Measurements from ENCODE around the gene CPZ.

The CPZ gene

DNA sequence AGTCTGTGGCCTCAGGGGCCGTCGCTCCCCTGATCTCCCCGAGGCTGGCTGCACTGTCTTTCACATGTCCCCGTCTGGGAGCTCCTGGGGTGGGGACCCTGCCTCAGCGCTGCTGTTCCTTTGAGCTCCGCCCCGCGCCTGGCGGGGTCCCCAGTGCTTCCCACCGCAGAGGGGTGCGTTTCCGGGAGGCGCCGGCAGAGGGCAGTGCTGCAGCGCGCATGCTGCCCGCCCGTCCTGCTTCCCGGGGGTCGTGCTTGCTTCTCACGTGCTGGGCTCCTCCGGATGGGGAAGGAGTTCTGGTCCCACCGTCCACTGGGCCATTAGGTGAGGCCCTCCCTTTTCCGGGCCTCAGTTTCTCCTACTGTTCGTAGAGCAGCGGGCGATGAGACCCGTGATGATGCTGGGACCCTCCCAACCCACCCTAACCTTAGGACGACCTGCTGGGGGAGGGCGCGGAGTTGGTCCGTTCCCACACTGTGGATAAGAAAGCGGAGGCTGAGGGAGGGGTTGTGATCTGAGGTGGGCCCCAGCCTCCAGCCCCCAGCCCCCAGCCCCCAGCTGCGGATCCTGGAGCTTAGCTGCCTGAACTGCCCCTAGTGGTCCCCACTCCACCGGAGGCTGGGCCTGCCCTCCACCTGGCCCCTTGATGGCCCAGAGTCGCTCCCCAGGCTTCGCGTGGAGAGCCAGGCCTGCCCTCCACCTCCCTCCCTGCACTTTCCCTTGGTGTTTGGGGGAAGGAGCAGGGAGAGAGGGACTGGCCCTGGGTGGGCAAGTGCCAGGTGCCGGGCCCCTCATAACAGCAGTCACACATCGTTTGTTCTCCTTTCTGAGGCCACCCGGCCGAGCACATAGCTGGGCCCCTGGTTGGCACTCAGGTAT is 15.3 kb downstream of the CPZ start:
- in situ Hi-C loops (cut with MboI; ENCODE audit: low sequenced_read_pairs) = loop anchor here (25.0 kb wide), 1 partner anchor 304 kb away; no protein-coding TSS in a partner anchor

DNA sequence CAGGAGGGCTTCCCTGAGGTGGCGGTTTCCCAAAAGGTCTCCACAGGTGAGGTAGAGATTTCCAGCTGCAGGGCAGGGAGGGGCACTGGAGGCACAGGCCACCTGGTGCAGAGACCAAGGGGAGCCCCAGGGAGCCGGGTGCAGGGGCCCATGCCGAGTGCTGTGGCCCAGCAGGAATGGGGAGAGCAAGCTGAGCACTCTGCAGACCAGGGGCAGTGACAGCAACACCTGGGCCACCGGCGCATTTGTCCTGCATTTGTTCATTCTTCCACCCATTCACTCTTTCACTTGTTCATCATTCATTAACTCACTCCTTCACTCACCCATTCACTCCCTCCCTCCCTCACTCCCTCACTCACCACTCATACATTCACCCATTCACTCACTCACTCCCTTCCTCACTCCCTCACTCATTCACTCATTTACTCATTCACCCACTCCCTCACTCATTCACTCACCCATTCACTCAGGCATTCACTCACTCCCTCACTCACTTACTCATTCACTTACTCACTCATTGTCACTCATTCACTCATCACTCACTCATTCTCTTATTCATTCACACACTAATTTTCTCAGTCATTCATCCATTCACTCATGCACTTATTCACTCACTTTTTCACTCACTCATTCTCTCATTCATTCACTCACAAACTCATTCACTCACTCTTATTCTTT is 16.3 kb downstream of the CPZ start:
- in situ Hi-C loops (cut with MboI; ENCODE audit: low sequenced_read_pairs) = loop anchor here (25.0 kb wide), 1 partner anchor 303 kb away; no protein-coding TSS in a partner anchor

DNA sequence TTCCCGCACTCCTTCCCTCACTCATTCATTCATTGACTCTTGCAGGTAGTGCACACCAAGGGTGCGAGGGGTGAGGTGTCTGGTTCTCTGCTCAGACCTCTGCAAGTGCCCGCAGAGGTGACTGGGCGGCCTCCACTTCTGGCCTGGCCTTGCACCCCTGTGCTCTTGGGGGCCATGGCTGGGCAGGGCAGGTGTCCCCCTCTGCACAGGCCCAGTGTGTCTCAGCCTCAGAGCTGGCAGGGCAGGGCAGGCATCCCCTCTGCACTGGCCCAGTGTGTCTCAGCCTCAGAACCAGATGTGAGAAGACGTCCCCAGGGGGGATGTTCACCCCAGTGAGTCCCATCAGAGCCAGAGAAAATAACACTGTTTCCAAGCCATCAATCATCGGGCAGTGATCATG is 16.8 kb downstream of the CPZ start:
- in situ Hi-C loops (cut with MboI; ENCODE audit: low sequenced_read_pairs) = loop anchor here (25.0 kb wide), 1 partner anchor 303 kb away; no protein-coding TSS in a partner anchor

DNA sequence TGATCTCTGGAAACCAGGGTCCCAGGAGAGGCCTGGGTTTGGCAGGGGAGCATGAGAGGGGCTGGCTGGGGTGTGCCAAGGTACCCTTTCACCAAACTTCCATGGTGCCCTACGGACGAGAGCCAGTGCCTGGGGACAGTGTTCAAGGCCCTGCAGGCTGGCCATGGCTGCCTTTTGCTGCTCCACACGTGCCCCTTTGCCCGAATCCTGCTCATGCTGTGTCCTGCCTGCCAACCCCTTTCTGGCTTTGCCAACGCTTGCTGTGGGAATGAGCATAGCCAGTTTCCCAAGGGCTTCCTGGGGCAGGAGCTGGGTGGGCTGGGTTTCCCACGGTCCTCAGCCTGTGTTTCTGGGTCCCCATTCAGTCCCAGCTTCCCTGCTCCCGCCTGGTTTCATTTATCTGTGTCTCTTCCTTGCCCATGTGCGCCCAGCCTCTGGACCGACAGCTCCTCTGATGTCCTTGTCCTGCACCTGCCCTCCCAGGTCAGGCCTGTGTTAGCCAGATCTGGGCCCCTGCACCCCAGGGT is 17.3 kb downstream of the CPZ start:
- in situ Hi-C loops (cut with MboI; ENCODE audit: low sequenced_read_pairs) = loop anchor here (25.0 kb wide), 1 partner anchor 302 kb away; no protein-coding TSS in a partner anchor

DNA sequence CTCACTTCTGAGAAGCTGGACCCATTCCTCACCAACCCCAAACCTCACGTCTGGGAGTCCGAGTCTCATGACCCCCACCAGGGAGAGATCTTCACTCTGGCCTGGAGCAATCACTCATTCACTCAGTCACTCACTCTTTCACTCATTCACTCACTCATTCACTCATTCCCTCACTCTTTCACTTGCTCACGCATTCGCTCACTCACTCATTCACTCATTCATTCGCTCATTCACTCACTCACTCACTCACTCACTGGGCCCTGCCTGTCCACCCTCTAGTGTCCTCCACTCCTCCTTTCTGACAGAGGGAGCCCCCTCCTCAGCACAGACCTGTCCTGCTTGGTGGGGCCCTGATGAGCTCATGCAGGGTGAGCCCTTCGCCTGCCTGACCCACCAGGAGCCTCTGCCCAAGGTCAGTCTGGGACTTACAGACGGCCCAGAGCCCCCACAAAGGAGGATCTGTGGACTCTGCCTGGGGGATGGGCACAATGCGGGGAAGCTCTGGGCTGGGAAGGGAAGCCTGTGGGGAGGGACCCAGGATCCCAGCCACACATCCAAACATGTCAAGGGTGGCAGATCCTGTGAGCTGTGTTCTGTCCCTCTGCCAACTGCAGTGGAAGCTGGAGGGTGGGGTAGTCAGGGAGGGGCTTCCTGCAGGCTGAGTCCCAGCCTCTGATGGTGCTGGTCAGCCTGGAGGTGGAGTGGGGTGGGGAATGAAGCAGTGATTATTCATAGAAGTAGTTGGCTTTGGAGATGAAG is 18.5 kb downstream of the CPZ start:
- in situ Hi-C loops (cut with MboI; ENCODE audit: low sequenced_read_pairs) = loop anchor here (25.0 kb wide), 1 partner anchor 301 kb away; no protein-coding TSS in a partner anchor

DNA sequence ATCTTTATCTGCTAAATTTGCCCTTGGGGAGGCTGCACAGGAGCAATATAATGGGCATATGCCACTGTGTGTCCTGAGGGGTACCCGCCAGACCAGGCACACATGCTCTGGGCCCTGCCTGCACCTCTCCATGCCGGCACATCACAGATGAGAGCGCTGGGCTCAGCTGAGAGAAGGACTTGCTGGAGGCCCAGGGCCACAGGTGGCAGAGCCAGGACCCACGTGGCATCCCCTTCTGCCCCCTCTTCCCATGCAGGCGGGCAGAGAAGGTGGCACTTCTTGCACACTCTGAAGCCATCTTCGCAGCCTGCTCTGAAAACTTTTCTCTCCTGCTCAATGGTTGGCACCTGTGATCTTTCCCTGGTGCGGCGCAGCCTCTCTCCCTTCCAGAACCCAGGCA is 20.1 kb downstream of the CPZ start:
- in situ Hi-C loops (cut with MboI; ENCODE audit: low sequenced_read_pairs) = loop anchor here (25.0 kb wide), 1 partner anchor 300 kb away; no protein-coding TSS in a partner anchor

DNA sequence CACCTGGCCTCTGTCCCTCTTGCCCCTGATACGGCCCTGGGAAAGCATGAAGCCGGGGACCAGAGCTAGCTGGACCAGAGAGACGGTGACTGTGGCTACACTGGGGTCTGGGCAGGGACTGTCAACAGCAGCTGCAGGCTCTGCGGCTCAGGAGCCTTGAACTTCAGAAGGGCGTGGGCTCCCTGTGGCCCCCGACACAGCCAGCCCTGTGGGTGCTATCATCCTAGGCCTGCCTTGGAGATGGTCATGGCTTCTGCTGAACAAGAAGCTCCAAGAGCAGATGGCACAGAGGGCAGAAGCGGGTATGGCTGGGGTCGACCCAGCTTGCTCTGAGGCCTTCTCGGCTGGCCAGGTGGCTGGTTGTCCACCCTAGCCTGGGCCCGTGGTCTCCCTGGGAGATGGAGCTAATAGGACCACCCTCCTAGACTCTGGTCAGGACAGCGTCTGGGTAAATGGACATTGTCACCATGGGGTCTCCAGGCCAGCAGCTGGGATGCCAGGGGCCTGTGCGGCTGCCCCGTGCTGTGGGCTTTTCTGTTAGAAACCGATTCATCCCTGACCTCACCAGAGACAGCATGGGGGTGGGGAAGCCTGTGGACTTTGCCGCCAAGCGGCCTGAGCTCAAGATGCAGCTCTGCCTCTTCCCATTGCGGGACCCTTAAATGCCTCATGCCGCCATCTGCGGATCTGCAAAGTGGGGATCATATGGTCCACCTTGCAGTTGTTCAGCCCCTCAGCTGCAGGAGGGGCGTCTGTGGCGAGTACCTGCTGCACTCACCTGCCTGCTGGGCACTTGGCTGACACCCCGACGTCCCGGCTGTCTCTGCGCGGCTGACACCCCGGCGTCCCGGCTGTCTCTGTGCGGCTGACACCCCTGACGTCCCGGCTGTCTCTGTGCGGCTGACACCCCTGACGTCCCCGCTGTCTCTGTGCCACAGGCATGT is 21.1 kb downstream of the CPZ start:
- in situ Hi-C loops (cut with MboI; ENCODE audit: low sequenced_read_pairs) = loop anchor here (25.0 kb wide), 1 partner anchor 299 kb away; no protein-coding TSS in a partner anchor

DNA sequence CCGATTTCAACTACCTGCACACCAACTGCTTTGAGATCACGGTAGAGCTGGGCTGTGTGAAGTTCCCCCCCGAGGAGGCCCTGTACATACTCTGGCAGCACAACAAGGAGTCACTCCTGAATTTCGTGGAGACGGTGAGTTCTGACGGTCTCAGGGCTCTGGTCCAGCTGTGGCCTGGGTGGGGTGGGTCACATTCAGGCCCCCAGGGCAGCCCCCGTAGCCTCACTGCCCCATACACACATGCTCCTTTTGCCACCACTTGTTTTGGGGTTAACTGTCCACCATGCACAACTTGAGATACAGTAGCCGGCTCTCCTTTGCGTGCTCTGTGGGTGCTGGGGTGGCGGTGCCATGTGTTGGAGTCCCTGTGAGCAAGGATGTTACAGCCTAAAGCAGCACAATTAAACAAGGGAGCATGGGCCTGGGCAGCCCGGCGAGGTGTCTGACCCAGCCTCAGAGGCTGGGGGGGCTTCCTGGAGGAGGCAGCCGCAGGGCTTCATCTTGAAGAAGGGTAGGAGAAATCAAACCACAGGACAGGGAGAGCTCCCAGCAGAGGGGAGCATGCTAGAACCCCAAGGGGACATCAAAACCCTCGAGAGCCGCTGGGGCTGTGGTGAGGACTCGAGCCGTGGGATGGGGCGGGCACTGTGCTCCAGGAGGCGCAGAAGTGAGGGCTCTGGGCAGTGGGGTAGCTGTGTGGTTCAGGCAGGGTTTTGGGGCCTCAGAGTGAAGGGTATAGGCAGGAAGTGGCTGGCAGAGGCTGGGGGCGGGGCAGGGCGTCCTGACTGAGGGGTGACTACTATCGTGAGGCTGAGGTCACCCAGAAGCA is 22.0 kb downstream of the CPZ start:
- in situ Hi-C loops (cut with MboI; ENCODE audit: low sequenced_read_pairs) = loop anchor here (25.0 kb wide), 1 partner anchor 298 kb away; no protein-coding TSS in a partner anchor

DNA sequence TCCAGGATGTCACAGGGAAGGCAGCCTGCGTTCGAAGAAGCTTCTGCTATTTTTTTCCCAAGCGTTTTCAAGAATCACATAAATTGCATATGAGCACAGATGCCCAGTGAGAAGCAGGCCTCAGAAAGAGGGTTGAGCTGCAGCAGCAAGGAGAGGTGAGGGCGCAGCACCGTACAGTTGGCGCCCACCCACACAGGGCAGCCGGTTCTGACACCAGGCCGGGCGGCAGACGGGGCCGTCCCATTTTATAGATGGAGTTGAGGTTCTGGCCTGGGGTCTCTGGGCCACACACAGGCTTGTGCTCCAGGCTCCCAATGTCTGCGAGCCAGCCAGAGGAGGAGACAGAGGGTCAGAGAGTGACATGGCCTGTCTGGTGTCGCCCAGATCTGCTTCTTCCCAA is 22.8 kb downstream of the CPZ start:
- in situ Hi-C loops (cut with MboI; ENCODE audit: low sequenced_read_pairs) = loop anchor here (25.0 kb wide), 1 partner anchor 297 kb away; no protein-coding TSS in a partner anchor

DNA sequence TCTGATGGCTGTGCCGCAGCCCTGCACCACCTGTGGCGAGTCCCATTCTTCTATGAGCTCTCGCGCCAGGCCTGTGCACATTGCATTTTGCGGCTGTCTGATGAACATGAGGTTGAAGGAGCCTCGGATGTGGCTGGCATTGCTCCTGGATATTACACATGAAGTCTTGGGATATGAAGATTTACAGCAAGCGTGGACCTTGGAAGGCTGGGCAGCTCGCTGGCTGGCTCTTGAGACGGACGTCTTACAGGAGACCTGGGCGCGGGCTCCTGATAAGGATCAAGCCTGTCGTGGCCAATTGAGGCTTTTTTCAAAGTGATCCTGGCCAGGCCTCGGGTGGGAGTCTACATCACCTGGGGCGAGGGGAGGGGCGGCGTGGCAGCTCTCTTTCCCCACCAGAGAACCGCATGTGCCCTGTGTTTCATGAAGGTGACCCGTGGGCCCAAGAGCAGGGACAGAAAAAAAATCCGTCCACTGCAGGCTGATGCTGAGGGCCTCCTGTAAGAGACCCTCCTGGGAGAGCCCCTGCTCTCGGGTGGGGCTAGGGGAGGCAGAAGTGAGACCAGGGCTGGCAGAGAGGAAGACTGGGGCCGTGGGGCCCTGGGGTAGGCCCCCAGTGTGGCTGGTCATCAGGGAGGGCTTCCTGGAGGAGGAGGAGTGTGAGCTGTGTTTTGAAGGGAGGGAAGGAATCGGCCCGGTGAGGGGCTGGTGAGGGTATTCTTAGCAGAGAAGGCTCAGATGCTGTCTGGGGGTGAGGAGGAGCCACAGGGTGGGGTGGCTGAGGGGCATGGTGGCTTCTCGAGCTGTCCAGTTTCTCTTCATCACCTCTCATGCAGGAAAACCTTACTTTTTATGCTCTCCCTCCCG is 23.6 kb downstream of the CPZ start:
- in situ Hi-C loops (cut with MboI; ENCODE audit: low sequenced_read_pairs) = loop anchor here (25.0 kb wide), 1 partner anchor 296 kb away; no protein-coding TSS in a partner anchor

DNA sequence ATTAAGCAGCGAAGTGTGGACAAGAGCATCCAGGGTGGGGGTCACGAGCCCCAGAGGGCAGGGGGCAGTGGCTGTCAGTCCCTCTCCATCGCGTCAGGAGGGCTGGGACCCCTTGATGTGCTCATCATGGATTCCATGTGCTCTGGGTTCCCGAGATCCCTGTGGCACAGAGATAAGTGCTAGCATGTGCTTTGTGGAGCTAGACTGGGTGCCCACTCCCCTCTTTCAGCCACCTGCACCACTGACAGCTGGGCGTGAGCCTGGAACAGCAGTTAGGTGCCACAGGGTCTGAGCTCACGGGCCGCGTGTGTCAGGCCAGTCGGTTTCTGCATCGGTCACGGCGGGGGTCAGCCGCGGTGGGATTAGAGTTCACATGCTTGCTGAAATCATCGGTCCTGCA is 24.3 kb downstream of the CPZ start:
- in situ Hi-C loops (cut with MboI; ENCODE audit: low sequenced_read_pairs) = loop anchor here (25.0 kb wide), 1 partner anchor 295 kb away; no protein-coding TSS in a partner anchor

DNA sequence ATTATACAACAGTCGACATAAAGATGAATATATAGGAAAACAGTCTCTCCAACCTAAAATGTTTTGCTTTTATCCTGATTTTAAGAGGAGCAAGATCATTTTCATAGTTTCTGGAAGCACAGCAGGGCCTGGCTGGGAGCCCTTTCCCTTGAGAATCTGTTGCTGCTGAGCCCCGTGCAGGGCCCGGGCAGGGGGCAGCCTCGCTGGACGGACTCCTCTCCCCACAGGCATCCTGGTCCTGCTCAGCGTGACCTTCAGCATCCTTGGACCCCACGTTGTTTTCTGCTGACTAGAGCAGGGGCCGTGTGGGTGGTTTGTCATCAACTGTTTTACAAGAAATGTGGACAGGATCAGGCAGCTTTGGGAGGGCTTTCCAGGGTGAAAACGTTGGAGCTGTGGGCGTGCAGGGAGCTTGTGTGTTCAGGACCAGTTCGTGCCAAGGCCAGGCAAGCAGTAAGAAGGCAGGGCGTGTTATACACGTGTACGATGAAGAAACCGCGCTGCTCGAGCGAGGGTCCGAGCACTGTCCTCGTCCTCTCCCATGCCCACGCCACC is 25.0 kb downstream of the CPZ start:
- in situ Hi-C loops (cut with MboI; ENCODE audit: low sequenced_read_pairs) = loop anchor here (25.0 kb wide), 1 partner anchor 295 kb away; no protein-coding TSS in a partner anchor

DNA sequence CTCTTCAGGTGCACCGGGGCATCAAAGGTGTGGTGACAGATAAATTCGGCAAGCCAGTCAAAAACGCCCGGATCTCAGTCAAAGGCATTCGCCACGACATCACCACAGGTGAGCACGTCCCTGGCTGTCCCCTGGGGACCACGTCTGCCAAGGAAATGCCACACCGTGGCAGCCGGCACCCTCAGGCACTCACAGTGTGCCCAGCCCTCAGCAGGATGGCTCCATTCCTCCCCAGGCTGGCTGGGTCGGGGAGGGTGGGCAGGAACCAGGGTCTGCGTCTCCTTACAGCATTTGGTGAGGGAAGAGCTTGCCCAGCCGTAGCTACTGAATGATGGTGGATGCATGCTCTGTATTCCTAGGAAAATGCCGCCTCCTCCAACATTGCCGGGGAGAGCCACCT is 25.9 kb downstream of the CPZ start:
- in situ Hi-C loops (cut with MboI; ENCODE audit: low sequenced_read_pairs) = loop anchor here (25.0 kb wide), 1 partner anchor 294 kb away; no protein-coding TSS in a partner anchor

DNA sequence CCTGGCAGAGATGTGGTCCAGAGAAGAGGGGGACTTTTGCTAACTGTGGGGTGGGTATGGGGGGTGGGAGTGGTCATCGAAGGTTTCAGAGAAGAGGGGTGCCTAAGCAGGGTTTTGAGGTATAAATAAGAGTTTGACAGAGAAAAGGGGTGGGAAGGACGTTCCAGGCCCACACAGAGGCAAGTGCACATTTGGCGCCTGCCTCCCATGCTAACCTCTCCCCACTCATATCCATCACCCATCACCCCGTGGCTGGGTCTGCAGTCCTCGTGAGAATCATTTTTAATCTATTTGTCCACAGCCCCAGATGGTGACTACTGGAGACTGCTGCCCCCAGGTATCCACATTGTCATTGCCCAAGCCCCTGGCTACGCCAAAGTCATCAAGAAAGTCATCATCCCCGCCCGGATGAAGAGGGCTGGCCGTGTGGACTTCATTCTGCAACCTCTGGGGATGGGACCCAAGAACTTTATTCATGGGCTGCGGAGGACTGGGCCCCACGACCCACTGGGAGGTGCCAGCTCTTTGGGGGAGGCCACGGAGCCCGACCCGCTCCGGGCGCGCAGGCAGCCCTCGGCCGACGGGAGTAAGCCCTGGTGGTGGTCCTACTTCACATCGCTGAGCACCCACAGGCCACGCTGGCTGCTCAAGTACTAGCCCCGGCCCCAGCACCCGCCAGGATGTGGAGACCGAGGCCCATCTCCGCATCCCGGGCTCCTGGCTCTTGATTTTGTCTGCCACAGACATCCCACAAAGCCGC is 26.6 kb downstream of the CPZ start:
- in situ Hi-C loops (cut with MboI; ENCODE audit: low sequenced_read_pairs) = loop anchor here (25.0 kb wide), 1 partner anchor 293 kb away; no protein-coding TSS in a partner anchor

DNA sequence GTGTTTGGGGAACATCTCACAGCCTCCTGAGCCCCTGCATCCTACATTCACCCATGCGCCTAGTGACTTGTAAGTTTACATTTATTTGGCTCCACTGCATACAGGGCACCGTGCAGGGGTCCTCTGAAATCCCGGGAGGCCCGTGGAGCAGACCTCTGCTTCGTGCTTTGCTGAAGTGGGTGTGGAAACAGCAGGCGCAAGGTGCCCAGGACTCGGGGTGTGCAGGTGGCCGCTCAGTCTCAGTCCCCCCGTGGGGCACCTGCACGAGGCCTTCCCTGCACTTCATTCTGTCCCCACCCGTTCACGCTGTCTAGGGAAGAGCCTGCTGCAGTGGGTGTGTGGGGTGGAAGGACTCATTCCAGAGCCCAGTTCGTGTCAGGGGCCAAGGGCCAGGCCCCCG is 28.6 kb downstream of the CPZ start:
- in situ Hi-C loops (cut with MboI; ENCODE audit: low sequenced_read_pairs) = loop anchor here (25.0 kb wide), 1 partner anchor 291 kb away; no protein-coding TSS in a partner anchor

DNA sequence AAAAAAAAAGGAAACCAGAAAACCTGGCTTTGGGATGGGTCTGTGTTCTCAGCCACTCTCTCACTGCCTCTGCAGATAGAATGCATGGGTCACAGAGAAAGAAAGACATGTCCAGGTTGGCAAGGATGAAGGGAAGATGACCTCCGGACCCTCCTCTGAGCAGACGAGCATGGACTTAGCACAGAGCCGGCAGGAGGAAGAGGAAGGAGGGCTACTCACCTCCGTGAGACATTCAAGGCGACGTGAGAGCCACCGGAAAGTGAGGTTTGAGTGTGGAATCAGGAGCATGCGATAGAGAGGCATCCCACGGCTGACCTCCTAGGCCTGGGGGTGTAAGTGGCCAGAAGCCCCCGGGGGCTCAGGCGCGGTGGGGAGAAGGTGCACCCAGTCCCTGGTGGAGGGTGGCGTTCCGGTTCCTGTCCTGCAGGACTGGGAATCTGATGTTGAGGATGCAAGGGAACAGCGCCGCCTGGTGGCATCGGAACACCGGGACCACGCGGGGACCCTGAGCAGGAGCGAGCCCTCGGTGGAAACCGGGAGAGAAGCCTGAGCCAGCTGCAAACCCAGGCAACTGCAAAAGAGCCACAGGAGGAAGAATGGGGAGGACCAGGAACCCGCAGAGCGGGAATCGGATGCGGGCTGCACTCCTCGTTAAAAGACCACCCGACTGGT is 32.2 kb downstream of the CPZ start:
- in situ Hi-C loops (cut with MboI; ENCODE audit: low sequenced_read_pairs) = loop anchor here (25.0 kb wide), 1 partner anchor 288 kb away; no protein-coding TSS in a partner anchor
